Body of pancreas (tissue), 4 donors: Measurements from ENCODE around the gene PASK.

Source experiments
- CTCF ChIP-seq, 7 experiments: fragments of 450-650 bp in 4 of 7; fragments of 200-600 bp in 3 of 7; sonication (generic) in 3 of 7; IDR thresholded peaks; one replicate each; pipeline ENCODE4 v1.5.1; 2016 to 2019; ENCODE audit warnings: antibody characterized with exemption in 7 of 7
- POLR2A ChIP-seq, 3 donors: fragments of 450-650 bp; IDR thresholded peaks; one replicate each; pipeline ENCODE4 v1.6.1; 2016; ENCODE audit warnings: antibody characterized with exemption in 3 of 3, mild to moderate bottlenecking in 2 of 3

DNA sequence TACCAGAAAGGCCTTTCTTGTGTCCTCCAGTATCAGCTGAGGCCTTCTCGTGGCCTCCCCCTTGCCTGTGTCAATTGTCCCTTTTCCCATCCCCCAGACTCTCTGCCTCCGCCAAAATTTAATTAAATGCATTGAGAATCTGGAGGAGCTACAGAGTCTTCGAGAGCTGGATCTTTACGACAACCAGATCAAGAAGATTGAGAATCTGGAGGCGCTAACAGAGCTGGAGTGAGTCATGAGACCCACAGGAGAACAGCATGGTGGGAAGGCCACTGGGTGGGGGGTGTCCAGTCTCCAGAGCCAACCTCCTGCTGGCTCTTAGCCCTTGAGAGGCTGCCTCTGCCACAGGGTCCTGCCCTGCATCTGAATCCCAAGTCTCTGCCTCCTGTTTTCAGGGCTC is 9.8 kb upstream of the PASK start:
- TF ChIP-seq CTCF (IDR thresholded peaks at IDR 0.05) = no peak
- TF ChIP-seq POLR2A (IDR thresholded peaks at IDR 0.05) = no peak
